D721Med (cell line): ENCODE results near the gene SH3PXD2A.

Experiments
- DNase-seq: peaks from one replicate; pipeline ENCODE4 v3.0.0; 2011; ENCODE audit warnings: low spot score; ENCODE audit not compliant: insufficient read length
- FAIRE-seq: peaks from 2 replicates; lab custom pipeline; 2011; peaks lifted over from hg19 to GRCh38; lab: Jason Lieb, UNC
- CTCF ChIP-seq: IDR thresholded peaks from 2 replicates; pipeline ENCODE4 v1.5.1; 2012; ENCODE audit warnings: mild to moderate bottlenecking, control low read depth; ENCODE audit not compliant: insufficient read depth; ENCODE audit errors: missing control alignments

Gene SH3PXD2A

GRCh38 chr10:103838070-103838395 lies 17.3 kb downstream of the SH3PXD2A start:
- FAIRE-seq (no peak), DNase-seq (no peak)
- TF ChIP-seq CTCF = no peak

GRCh38 chr10:103837370-103838069 lies 17.9 kb downstream of the SH3PXD2A start:
- TF ChIP-seq CTCF = no peak
- FAIRE-seq (no peak), DNase-seq (no peak)

GRCh38 chr10:103836861-103837260 lies 18.5 kb downstream of the SH3PXD2A start:
- no peak for TF ChIP-seq CTCF
- FAIRE-seq (no peak), DNase-seq (no peak)

- FAIRE-seq = no peak
- no peak for TF ChIP-seq CTCF
- no peak for DNase-seq
Measured at GRCh38 chr10:103836273-103836672, 19.1 kb downstream of the SH3PXD2A start.

- FAIRE-seq (no peak), DNase-seq (no peak)
- no peak for TF ChIP-seq CTCF
Measured at GRCh38 chr10:103835096-103836050, 20.0 kb downstream of the SH3PXD2A start.

GRCh38 chr10:103834436-103835095 lies 20.8 kb downstream of the SH3PXD2A start:
- DNase-seq (no peak), FAIRE-seq (no peak)
- TF ChIP-seq CTCF = no peak
